HepG2 (cell line): ENCODE results near the gene TIMM44. TPM values are rescaled to one million over a fixed set of nuclear protein-coding genes. Genes with fewer than 3 reads are reported as not detected.

Experiments used
- ATAC-seq: fragments of 200-7000 bp; cut with Tn5 transposase; 3 replicates; pipeline ENCODE4 v1.9.1; 2020; ENCODE audit warnings: mild to moderate bottlenecking, moderate library complexity
- BruUV-seq: library from RNA; stranded (reverse); fragments of 400-500 nt; replicated peaks from 2 replicates; lab custom pipeline; 2021; lab: Mats Ljungman, UMichigan
- CTCF ChIA-PET: fragments of 300-600 bp; formaldehyde crosslinking; extraction: SDS; loops from one replicate; lab custom pipeline; 2021; ENCODE audit warnings: low total read pairs, inconsistent platforms, low intra/inter-chr PET ratio; lab: Yijun Ruan, JAX
- POLR2A ChIA-PET: fragments of 350-600 bp; sonication (Branson Sonifier 250); formaldehyde crosslinking; loops from one replicate; lab custom pipeline; 2020; ENCODE audit warnings: antibody characterized with exemption, inconsistent platforms; lab: Yijun Ruan, JAX
- DNase-seq: peaks from one replicate; pipeline ENCODE4 v3.0.0-alpha.2; 2015; ENCODE audit warnings: low spot score
- FAIRE-seq: peaks from 3 replicates; lab custom pipeline; 2011; peaks lifted over from hg19 to GRCh38; lab: Jason Lieb, UNC
- H2AFZ ChIP-seq: one replicate; pipeline ENCODE4 v1.6.1; 2011; ENCODE audit warnings: low read length, inconsistent platforms
- H3K27ac ChIP-seq: fragments of 300-600 bp; 3 replicates; pipeline ENCODE4 v1.8.0; 2011; ENCODE audit warnings: mixed run types, mild to moderate bottlenecking, mixed read lengths, low read length, inconsistent platforms; ENCODE audit not compliant: insufficient read depth; ENCODE audit errors: extremely low read length
- H3K27me3 ChIP-seq, 2 experiments: fragments of 200-600 bp in 1 of 2; 2 replicates in 1 of 2; 3 replicates in 1 of 2; pipeline versions ENCODE4 v1.6.0 to v1.8.0; 2011; ENCODE audit warnings: low read length in 2 of 2, mild to moderate bottlenecking in 2 of 2, moderate library complexity in 2 of 2, inconsistent platforms in 1 of 2; ENCODE audit not compliant: insufficient read depth in 2 of 2, control insufficient read depth in 1 of 2
- H3K36me3 ChIP-seq, 2 experiments: fragments of 200-600 bp in 1 of 2; replicated peaks in 1 of 2; 2 replicates in 1 of 2; 3 replicates in 1 of 2; pipeline versions ENCODE4 v1.5.1 to v1.8.0; 2011; ENCODE audit warnings: low read length in 2 of 2, inconsistent platforms in 1 of 2; ENCODE audit not compliant: insufficient read depth in 2 of 2, control insufficient read depth in 1 of 2
- H3K4me1 ChIP-seq: 2 replicates; pipeline ENCODE4 v1.5.1; 2012; ENCODE audit warnings: low read length, inconsistent platforms; ENCODE audit not compliant: insufficient read depth
- H3K4me2 ChIP-seq: 2 replicates; pipeline ENCODE4 v1.6.0; 2011; ENCODE audit warnings: low read depth, low read length, inconsistent platforms
- H3K4me3 ChIP-seq, 3 experiments: fragments of 200-600 bp in 1 of 3; sonication (generic), shearing (Covaris generic) in 1 of 3; replicated peaks in 1 of 3; 2 replicates each; pipeline ENCODE4 v1.5.1; 2011 to 2016; ENCODE audit warnings: low read length in 3 of 3, inconsistent platforms in 2 of 3, low read depth in 2 of 3, mild to moderate bottlenecking in 2 of 3, control low read depth in 1 of 3, mixed read lengths in 1 of 3; ENCODE audit not compliant: insufficient read depth in 1 of 3
- H3K79me2 ChIP-seq: one replicate; pipeline ENCODE4 v1.6.1; 2011; ENCODE audit warnings: low read length, inconsistent platforms; ENCODE audit not compliant: insufficient read depth
- H3K9ac ChIP-seq: 2 replicates; pipeline ENCODE4 v1.6.0; 2011; ENCODE audit warnings: mild to moderate bottlenecking, low read depth, low read length, inconsistent platforms; ENCODE audit not compliant: insufficient read depth
- H3K9me3 ChIP-seq: 2 replicates; pipeline ENCODE4 v1.5.1; 2012; ENCODE audit warnings: mild to moderate bottlenecking, low read length
- H4K20me1 ChIP-seq: 2 replicates; pipeline ENCODE4 v1.6.0; 2011; ENCODE audit warnings: inconsistent platforms, mild to moderate bottlenecking, low read length, moderate library complexity; ENCODE audit not compliant: insufficient read depth
- AKNA ChIP-seq: sonication (generic); formaldehyde crosslinking; IDR thresholded peaks from 2 replicates; pipeline ENCODE4 v1.4.0; 2020; ENCODE audit warnings: missing genetic modification reagents, borderline replicate concordance
- BHLHE40 ChIP-seq: IDR thresholded peaks from 2 replicates; pipeline ENCODE4 v1.6.1; 2011; ENCODE audit warnings: low read length, improper control_type of control experiment
- CBX5 ChIP-seq: sonication (generic); formaldehyde crosslinking; IDR thresholded peaks from 2 replicates; pipeline ENCODE4 v1.4.0; 2020; ENCODE audit warnings: missing genetic modification reagents, borderline replicate concordance
- IKZF4 ChIP-seq: sonication (generic); formaldehyde crosslinking; IDR thresholded peaks from 2 replicates; pipeline ENCODE4 v1.5.1; 2020; ENCODE audit warnings: borderline replicate concordance, mild to moderate bottlenecking, low read depth, missing genetic modification reagents; ENCODE audit errors: not compliant biosample characterization
- KDM5A ChIP-seq: fragments of 200-600 bp; sonication (generic); IDR thresholded peaks from 2 replicates; pipeline ENCODE4 v1.7.0; 2018; ENCODE audit warnings: antibody characterized with exemption, mild to moderate bottlenecking, low read length, borderline replicate concordance
- NRL ChIP-seq: sonication (generic); formaldehyde crosslinking; IDR thresholded peaks from 2 replicates; pipeline ENCODE4 v1.5.0; 2020; ENCODE audit warnings: missing genetic modification reagents, mild to moderate bottlenecking, moderate library complexity, borderline replicate concordance
- POLR2A ChIP-seq, 2 experiments: IDR thresholded peaks; 2 replicates each; pipeline ENCODE4 v1.6.1; 2011; ENCODE audit warnings: low read depth in 2 of 2, low read length in 2 of 2, mild to moderate bottlenecking in 1 of 2, moderate library complexity in 1 of 2; ENCODE audit not compliant: insufficient read depth in 1 of 2
- PREB ChIP-seq: sonication (generic); formaldehyde crosslinking; IDR thresholded peaks from 2 replicates; pipeline ENCODE4 v1.4.0; 2020; ENCODE audit warnings: missing genetic modification reagents
- RBAK ChIP-seq: sonication (generic); formaldehyde crosslinking; IDR thresholded peaks from 2 replicates; pipeline ENCODE4 v1.5.1; 2020; ENCODE audit warnings: mild to moderate bottlenecking, missing genetic modification reagents
- ZBTB38 ChIP-seq: sonication (generic); formaldehyde crosslinking; IDR thresholded peaks from 2 replicates; pipeline ENCODE4 v1.5.1; 2020; ENCODE audit warnings: mild to moderate bottlenecking, missing genetic modification reagents
- ZNF619 ChIP-seq: sonication (generic); formaldehyde crosslinking; IDR thresholded peaks from 2 replicates; pipeline ENCODE4 v1.4.0; 2020; ENCODE audit warnings: mild to moderate bottlenecking, missing genetic modification reagents
- WGBS: methylation state at CpG from one replicate; pipeline ENCODE4 v1.1.6; 2017; ENCODE audit warnings: low lambda C conversion rate; 5-methylcytosine and 5-hydroxymethylcytosine counted together
- in situ Hi-C: cut with HindIII; loops from 2 replicates; pipeline ENCODE4 v1.10.0; 2017; ENCODE audit warnings: low pct_unique_long_range_greater_than_20kb; ENCODE audit not compliant: extremely low pct_ligation_motif_present
- intact Hi-C: fragments of 100-400 bp; cut with micrococcal nuclease; formaldehyde crosslinking; loops from one replicate; pipeline ENCODE4 v1.10.0; 2022; ENCODE audit not compliant: unreplicated experiment
- polyA plus RNA-seq, 8 experiments: library from polyadenylated mRNA; depleted of rRNA in 3 of 8; stranded (reverse) in 7 of 8; unstranded in 1 of 8; fragments of >200 nt; fragmentation: Illumina TruSeq in 4 of 8; extraction: Trizol in 4 of 8; gene quantifications; 2 replicates each; pipeline versions ENCODE4 v1.2.1 to v1.2.3, GENCODE V29; 2011 to 2016; ENCODE audit warnings: low read depth in 4 of 8, missing spikeins in 1 of 8, mixed read lengths in 1 of 8; ENCODE audit not compliant: insufficient read depth in 1 of 8
- total RNA-seq, 5 experiments: library from RNA; depleted of rRNA; stranded (reverse); fragments of >200 nt; fragmentation: Illumina TruSeq; extraction: Trizol; gene quantifications; 2 replicates each; pipeline ENCODE4 v1.2.3, GENCODE V29; 2016; ENCODE audit warnings: low read depth in 1 of 5
- TF ChIP-seq, protein P1 (sequence below), 2 experiments: IDR thresholded peaks; 2 replicates each; pipeline ENCODE4 v1.6.1; 2011 to 2012; ENCODE audit warnings: low read length in 2 of 2, borderline replicate concordance in 1 of 2, low read depth in 1 of 2, mild to moderate bottlenecking in 1 of 2, moderate library complexity in 1 of 2

TIMM44 gene
- total and polyA plus RNA-seq, 2 of the 13 experiments (the other 11 are each of a cell fraction or from before 2014, with no cell fraction given): 42.9 to 72.6 TPM

DNA sequence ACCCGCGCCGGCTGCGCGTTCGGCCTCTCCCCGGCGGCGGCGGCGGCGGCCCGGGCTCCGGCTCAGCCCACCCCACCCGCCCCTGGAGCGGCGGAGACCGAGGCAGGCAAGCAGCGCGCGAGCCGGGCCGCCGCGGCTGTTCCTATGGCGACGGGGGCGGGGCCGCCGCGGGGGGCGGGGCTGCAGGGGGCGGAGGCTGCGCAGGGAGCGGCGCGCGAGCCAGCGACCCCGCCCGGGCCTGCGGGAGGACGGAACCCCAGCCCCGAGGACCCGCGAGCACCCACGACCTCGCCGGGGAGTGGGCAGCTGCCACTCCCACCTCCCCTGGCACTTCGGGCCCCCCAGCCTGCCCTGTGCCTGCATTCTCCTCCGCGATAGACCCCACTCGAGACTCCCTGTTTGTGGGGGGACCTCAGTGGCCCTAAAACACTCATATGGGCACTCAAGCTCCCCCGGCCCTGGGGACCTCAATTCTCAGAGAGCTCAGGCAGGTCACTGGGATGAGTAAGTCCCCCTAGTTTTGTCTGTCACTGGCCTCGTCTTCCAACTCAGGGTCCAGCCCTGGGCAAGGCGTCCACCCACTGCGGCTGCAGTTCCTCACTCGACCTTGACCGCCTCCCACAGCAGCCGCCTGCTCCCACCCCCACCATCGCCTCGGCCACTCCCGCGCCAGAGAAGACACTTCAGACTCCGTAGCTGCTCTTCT is 17.3 kb downstream of the TIMM44 start, which contains the start of gene CTXN1:
Gene CTXN1 (minus strand): TSS at position 115 of the 706 bp plus-strand sequence. CDS start 597 bp downstream, outside the sequence.
- H2AFZ ChIP-seq: no peak within 1 kb of the TSS
- 89% methylated on average over 13 of the region's 65 CpGs for WGBS
- 0 out of 2 replicates have a peak, but pooled peaks cover under 1% of the 10 kb centered on the region for H4K20me1 ChIP-seq
- H3K4me2 ChIP-seq: peak within 1 kb of the TSS; percentile 57
- POLR2A ChIA-PET: no interaction called here
- CTCF ChIA-PET: interaction anchor here (2.7 kb wide), 1 partner anchor 73 kb away, joined by 28 read pairs; no protein-coding TSS in a partner anchor
- no peaks in the 10 kb centered on the region for H3K9me3 ChIP-seq
- ATAC-seq (peak; percentile 7; the same call in 2 of the 3 replicates), DNase-seq (no peak), FAIRE-seq (no peak)
- no peak within 1 kb of the TSS for H3K27ac ChIP-seq
- no peaks in the 10 kb centered on the region for H3K27me3 ChIP-seq
- H3K9ac ChIP-seq: no peak within 1 kb of the TSS
- peaks cover 4% of the 10 kb centered on the region for H3K4me1 ChIP-seq
- in situ Hi-C loops (no loop called here), intact Hi-C loops (no loop called here)
- H3K36me3 ChIP-seq: peaks cover 6 to 19% of the 10 kb centered on the region in 2 experiments; a peak in 4 of 5 replicates
- H3K4me3 ChIP-seq: peak within 1 kb of the TSS in 1 of 3 experiments; percentile 55; a peak in 1 of 6 replicates
- no peaks in the 10 kb centered on the region for H3K79me2 ChIP-seq
- BruUV-seq: no TSS peak
- TF ChIP-seq ZBTB38 (peak; percentile 40; the same call in 1 of the 2 replicates), POLR2A (IDR thresholded peaks at IDR 0.05; ENCODE audit: insufficient read depth in 1 of 2, low read depth in 2 of 2, low read length in 2 of 2) (peak in 1 of 2 experiments; percentile 15; a peak in 1 of 4 replicates), NRL (CRISPR knock-in tag) (no peak), BHLHE40 (no peak), KDM5A (no peak), AKNA (CRISPR knock-in tag) (no peak), IKZF4 (CRISPR knock-in tag) (no peak), PREB (CRISPR knock-in tag) (no peak), CBX5 (CRISPR knock-in tag) (no peak), RBAK (no peak), ZNF619 (CRISPR knock-in tag) (no peak)
- TF ChIP-seq, protein P1, sequence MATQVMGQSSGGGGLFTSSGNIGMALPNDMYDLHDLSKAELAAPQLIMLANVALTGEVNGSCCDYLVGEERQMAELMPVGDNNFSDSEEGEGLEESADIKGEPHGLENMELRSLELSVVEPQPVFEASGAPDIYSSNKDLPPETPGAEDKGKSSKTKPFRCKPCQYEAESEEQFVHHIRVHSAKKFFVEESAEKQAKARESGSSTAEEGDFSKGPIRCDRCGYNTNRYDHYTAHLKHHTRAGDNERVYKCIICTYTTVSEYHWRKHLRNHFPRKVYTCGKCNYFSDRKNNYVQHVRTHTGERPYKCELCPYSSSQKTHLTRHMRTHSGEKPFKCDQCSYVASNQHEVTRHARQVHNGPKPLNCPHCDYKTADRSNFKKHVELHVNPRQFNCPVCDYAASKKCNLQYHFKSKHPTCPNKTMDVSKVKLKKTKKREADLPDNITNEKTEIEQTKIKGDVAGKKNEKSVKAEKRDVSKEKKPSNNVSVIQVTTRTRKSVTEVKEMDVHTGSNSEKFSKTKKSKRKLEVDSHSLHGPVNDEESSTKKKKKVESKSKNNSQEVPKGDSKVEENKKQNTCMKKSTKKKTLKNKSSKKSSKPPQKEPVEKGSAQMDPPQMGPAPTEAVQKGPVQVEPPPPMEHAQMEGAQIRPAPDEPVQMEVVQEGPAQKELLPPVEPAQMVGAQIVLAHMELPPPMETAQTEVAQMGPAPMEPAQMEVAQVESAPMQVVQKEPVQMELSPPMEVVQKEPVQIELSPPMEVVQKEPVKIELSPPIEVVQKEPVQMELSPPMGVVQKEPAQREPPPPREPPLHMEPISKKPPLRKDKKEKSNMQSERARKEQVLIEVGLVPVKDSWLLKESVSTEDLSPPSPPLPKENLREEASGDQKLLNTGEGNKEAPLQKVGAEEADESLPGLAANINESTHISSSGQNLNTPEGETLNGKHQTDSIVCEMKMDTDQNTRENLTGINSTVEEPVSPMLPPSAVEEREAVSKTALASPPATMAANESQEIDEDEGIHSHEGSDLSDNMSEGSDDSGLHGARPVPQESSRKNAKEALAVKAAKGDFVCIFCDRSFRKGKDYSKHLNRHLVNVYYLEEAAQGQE (IDR thresholded peaks at IDR 0.05; ENCODE audit: borderline replicate concordance in 1 of 2, low read depth in 1 of 2, low read length in 2 of 2): no peak
